Fibroblast of mammary gland (primary cell): ENCODE results near the gene EIF3M.

Experiments used
- DNase-seq: peaks from one replicate; pipeline ENCODE4 v3.0.0-alpha.2; 2010; ENCODE audit warnings: low read depth
- H3K4me3 ChIP-seq: 2 replicates; pipeline ENCODE4 v1.5.1; 2011; ENCODE audit warnings: low read depth, mild to moderate bottlenecking, low read length, moderate library complexity; ENCODE audit not compliant: control insufficient read depth
- CTCF ChIP-seq: conservative IDR thresholded peaks from 2 replicates; pipeline ENCODE4 v1.5.1; 2011; ENCODE audit warnings: low read depth, low read length, inconsistent platforms; ENCODE audit not compliant: control insufficient read depth, insufficient read depth

Gene EIF3M

GRCh38 chr11:32610797-32611352, 27.2 kb downstream of the EIF3M start:
- no peak overlapping the region for H3K4me3 ChIP-seq
- no peak for TF ChIP-seq CTCF
- DNase-seq: peak; percentile 4

GRCh38 chr11:32613500-32614151, 30.0 kb downstream of the EIF3M start:
- no peak overlapping the region for H3K4me3 ChIP-seq
- no peak for TF ChIP-seq CTCF
- DNase-seq: no peak

- TF ChIP-seq CTCF: peak; percentile 13
- no peak overlapping the region for H3K4me3 ChIP-seq
- DNase-seq: peak; percentile 5
Measured at GRCh38 chr11:32615422-32615821, 31.8 kb downstream of the EIF3M start.

GRCh38 chr11:32616903-32617302, 33.3 kb downstream of the EIF3M start:
- no peak overlapping the region for H3K4me3 ChIP-seq
- DNase-seq: no peak
- no peak for TF ChIP-seq CTCF

GRCh38 chr11:32630844-32631243, 47.2 kb downstream of the EIF3M start:
- H3K4me3 ChIP-seq: no peak overlapping the region
- no peak for TF ChIP-seq CTCF
- no peak for DNase-seq

GRCh38 chr11:32635819-32636218, 52.2 kb downstream of the EIF3M start:
- no peak for DNase-seq
- no peak overlapping the region for H3K4me3 ChIP-seq
- TF ChIP-seq CTCF: no peak
